Mesothelial cell of epicardium (in vitro differentiated cells): ENCODE data around the gene ERC1. TPM values are rescaled to one million over a fixed set of nuclear protein-coding genes. Genes with fewer than 3 reads are reported as not detected.
"Not testable (repeated sequence)": the region's sequence is repeated elsewhere in the genome, so short reads cannot be mapped to it uniquely, and the experiment has no call there.

ENCODE experiments used
- DNase-seq, 2 experiments: peaks; one replicate each; pipeline ENCODE4 v3.0.0; 2021; ENCODE audit warnings: low spot score in 2 of 2; ENCODE audit not compliant: unreplicated experiment in 2 of 2
- H3K27ac Mint-ChIP-seq: 2 replicates; pipeline ENCODE4 v1.8.0; 2021; ENCODE audit warnings: mixed read lengths
- H3K27me3 Mint-ChIP-seq: 2 replicates; pipeline ENCODE4 v1.8.0; 2021; ENCODE audit warnings: low read depth, mixed read lengths
- H3K36me3 Mint-ChIP-seq: 2 replicates; pipeline ENCODE4 v1.8.0; 2021; ENCODE audit warnings: mixed read lengths
- H3K4me1 Mint-ChIP-seq: 2 replicates; pipeline ENCODE4 v1.8.0; 2021; ENCODE audit warnings: mixed read lengths
- H3K4me3 Mint-ChIP-seq: 2 replicates; pipeline ENCODE4 v1.8.0; 2021; ENCODE audit warnings: mild to moderate bottlenecking, moderate library complexity, mixed read lengths
- H3K9me3 Mint-ChIP-seq: 2 replicates; pipeline ENCODE4 v1.8.0; 2021; ENCODE audit warnings: mixed read lengths
- CTCF ChIP-seq: fragments of 200-600 bp; sonication (generic); IDR thresholded peaks from one replicate; pipeline ENCODE4 v1.5.0; 2021; ENCODE audit warnings: antibody characterized with exemption; ENCODE audit not compliant: unreplicated experiment
- total RNA-seq: library from RNA; stranded (reverse); gene quantifications from 3 replicates; pipeline ENCODE4 v1.2.1, GENCODE V29; 2021

Gene ERC1
- total RNA-seq, 1 donor from 2014 or later: 66.1 TPM

- no peak overlapping the region for H3K4me3 Mint-ChIP-seq
- H3K27me3 Mint-ChIP-seq: no peaks in the 10 kb centered on the region
- no peak for TF ChIP-seq CTCF
- H3K27ac Mint-ChIP-seq: peak overlapping the region; percentile 13
- no peaks in the 10 kb centered on the region for H3K9me3 Mint-ChIP-seq
- peaks cover 12% of the 10 kb centered on the region for H3K4me1 Mint-ChIP-seq
- H3K36me3 Mint-ChIP-seq: peaks cover 5% of the 10 kb centered on the region
- DNase-seq: no peak
Measured at GRCh38 chr12:1044199-1044598, 53.2 kb downstream of the ERC1 start.

- no peaks in the 10 kb centered on the region for H3K9me3 Mint-ChIP-seq
- DNase-seq: no peak
- peaks cover 5% of the 10 kb centered on the region for H3K36me3 Mint-ChIP-seq
- peaks cover 12% of the 10 kb centered on the region for H3K4me1 Mint-ChIP-seq
- H3K27ac Mint-ChIP-seq: no peak overlapping the region
- no peak for TF ChIP-seq CTCF
- no peaks in the 10 kb centered on the region for H3K27me3 Mint-ChIP-seq
- no peak overlapping the region for H3K4me3 Mint-ChIP-seq
Measured at GRCh38 chr12:1044696-1045095, 53.7 kb downstream of the ERC1 start.

DNA sequence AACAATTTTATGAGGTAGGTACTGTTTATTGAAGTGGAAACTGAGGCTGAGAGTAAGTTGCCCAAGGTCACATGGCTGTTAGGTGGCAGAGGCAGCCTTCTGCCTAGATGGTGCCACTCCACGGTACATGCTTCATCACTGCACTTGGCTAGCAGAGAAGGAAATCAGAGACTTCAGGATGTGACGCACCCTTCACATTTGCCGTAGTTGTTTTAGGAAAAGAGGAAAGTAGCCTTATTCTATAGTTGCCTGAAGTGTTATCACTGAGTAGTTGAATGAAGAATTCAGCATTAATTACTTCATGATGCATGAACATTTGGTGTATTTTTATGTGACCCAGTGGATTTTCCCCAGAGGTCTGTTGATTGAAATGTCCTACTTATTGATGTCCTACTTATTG lies 55.7 kb downstream of the ERC1 start:
- peaks cover 15% of the 10 kb centered on the region for H3K4me1 Mint-ChIP-seq
- no peaks in the 10 kb centered on the region for H3K36me3 Mint-ChIP-seq
- no peaks in the 10 kb centered on the region for H3K27me3 Mint-ChIP-seq

DNA sequence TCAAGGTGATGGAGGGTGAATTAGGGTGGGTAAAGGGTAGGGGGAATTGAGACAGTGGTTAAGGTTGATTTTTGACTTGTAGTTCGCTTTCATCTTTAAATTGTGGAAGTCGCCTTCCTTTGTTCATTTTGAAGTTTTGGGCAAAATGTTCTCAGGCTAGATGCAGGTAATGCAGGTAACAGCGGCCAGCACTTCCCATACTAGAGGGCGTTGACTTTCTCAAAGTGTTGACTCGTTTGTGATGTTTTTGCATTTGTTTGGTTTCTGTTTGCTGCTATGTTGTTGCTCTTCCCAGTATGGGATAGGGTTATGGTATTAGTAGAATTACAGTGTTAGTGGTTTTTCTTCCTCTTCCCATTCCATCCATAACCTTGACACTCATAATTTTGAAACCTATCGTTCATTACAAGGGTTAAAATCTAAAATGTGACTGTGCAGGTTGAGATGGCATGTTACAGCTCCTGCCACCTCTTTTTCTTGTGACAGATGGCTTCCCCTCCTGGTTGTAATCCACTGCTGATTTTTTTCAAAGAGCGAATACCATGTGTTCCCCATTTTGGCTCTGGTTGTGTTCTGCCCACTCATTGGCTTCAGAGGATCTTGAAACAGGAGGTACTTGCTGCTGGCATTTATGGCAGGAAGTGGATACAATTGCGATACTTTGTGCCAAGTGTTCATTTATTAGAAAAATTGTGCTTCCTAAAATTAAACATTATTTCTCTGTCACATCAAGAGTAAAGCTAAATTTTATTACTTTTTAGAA lies 57.1 kb downstream of the ERC1 start:
- H3K4me3 Mint-ChIP-seq: no peak overlapping the region
- no peaks in the 10 kb centered on the region for H3K9me3 Mint-ChIP-seq
- H3K27me3 Mint-ChIP-seq: no peaks in the 10 kb centered on the region
- TF ChIP-seq CTCF: no peak
- no peak for DNase-seq
- no peaks in the 10 kb centered on the region for H3K36me3 Mint-ChIP-seq
- no peak overlapping the region for H3K27ac Mint-ChIP-seq
- peaks cover 19% of the 10 kb centered on the region for H3K4me1 Mint-ChIP-seq

More for the DNA sequence above, 55.7 kb downstream of the ERC1 start:
- DNase-seq: no peak
- Mint-ChIP-seq H3K27ac (no peak overlapping the region), H3K9me3 (no peaks in the 10 kb centered on the region), H3K4me3 (no peak overlapping the region)
- no peak for TF ChIP-seq CTCF

DNA sequence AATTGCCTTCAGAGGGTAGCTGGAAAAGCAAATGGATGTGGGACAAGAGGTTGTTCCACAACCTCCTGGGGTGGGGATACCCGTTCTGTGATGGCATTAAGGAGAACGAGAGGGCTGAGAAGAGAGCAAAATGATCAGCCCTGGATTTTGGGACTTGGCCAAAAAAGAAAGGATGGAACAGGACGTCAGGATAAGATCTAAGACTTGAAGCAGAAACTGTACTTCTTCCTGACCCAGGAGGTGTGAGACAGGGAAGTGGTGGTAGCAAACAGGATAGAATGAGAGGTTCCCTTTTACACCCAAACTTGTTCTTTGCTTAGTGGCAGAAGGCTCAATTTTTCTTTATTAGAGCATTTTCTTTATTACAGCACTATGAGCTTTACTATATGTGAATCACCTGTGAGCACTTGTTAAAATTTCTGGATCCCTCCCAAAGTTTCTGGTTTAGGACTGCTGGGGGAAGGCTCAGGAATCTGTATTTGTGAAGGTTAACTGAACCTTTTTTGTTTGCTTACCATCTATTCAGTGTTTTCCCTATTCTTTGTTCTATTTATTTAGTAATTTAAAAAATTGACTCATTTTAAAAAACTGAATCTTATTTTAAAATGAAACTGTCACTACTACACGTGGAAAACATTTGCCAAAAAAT lies 59.2 kb downstream of the ERC1 start:
- peaks cover 26% of the 10 kb centered on the region for H3K4me1 Mint-ChIP-seq
- H3K9me3 Mint-ChIP-seq: no peaks in the 10 kb centered on the region
- no peaks in the 10 kb centered on the region for H3K27me3 Mint-ChIP-seq
- DNase-seq: no peak
- TF ChIP-seq CTCF: no peak
- H3K4me3 Mint-ChIP-seq: no peak overlapping the region
- H3K36me3 Mint-ChIP-seq: no peaks in the 10 kb centered on the region
- no peak overlapping the region for H3K27ac Mint-ChIP-seq

- H3K4me1 Mint-ChIP-seq: peaks cover 29% of the 10 kb centered on the region
- not testable (repeated sequence) for H3K36me3 Mint-ChIP-seq, H3K27ac Mint-ChIP-seq, H3K9me3 Mint-ChIP-seq, H3K27me3 Mint-ChIP-seq, DNase-seq, H3K4me3 Mint-ChIP-seq
Measured at GRCh38 chr12:1051672-1052071, 60.6 kb downstream of the ERC1 start.
